Activated effector memory CD4-positive, alpha-beta T cell treated with Interleukin-2 at 50 U/mL for 16 hours (primary cell): Measurements from ENCODE around the gene GINS1.

ENCODE experiments used
- DNase-seq: peaks from one replicate; pipeline ENCODE4 v3.0.0-alpha.2; 2020

GINS1 gene

GRCh38 chr20:25407311-25408169, at the start of gene GINS1:
Gene GINS1, plus strand, starts transcription at chr20:25407673. Its CDS starts 148 bp downstream, at chr20:25407821.
- peak; percentile 64 for DNase-seq

GRCh38 chr20:25360631-25361286, 46.7 kb upstream of the GINS1 start:
- no peak for DNase-seq

GRCh38 chr20:25361287-25361683, 46.2 kb upstream of the GINS1 start:
- no peak for DNase-seq

GRCh38 chr20:25364180-25364788, 43.2 kb upstream of the GINS1 start:
- DNase-seq = no peak

GRCh38 chr20:25364879-25365699, 42.4 kb upstream of the GINS1 start:
- DNase-seq = no peak

- no peak for DNase-seq
Measured at GRCh38 chr20:25368526-25368925, 38.9 kb upstream of the GINS1 start.

- no peak for DNase-seq
Measured at GRCh38 chr20:25368976-25369375, 38.5 kb upstream of the GINS1 start.

GRCh38 chr20:25369529-25369928, 37.9 kb upstream of the GINS1 start:
- DNase-seq = no peak

- no peak for DNase-seq
Measured at GRCh38 chr20:25369971-25370370, 37.5 kb upstream of the GINS1 start.

GRCh38 chr20:25372584-25373336, 34.7 kb upstream of the GINS1 start:
- no peak for DNase-seq

- no peak for DNase-seq
Measured at GRCh38 chr20:25374842-25375241, 32.6 kb upstream of the GINS1 start.

- DNase-seq = no peak
Measured at GRCh38 chr20:25376236-25376635, 31.2 kb upstream of the GINS1 start.

- DNase-seq = no peak
Measured at GRCh38 chr20:25376886-25377285, 30.6 kb upstream of the GINS1 start.

- DNase-seq = no peak
Measured at GRCh38 chr20:25378189-25378883, 29.1 kb upstream of the GINS1 start.

- no peak for DNase-seq
Measured at GRCh38 chr20:25378884-25379733, 28.4 kb upstream of the GINS1 start.

GRCh38 chr20:25380945-25381614, 26.4 kb upstream of the GINS1 start:
- no peak for DNase-seq

GRCh38 chr20:25382704-25383370, 24.6 kb upstream of the GINS1 start:
- no peak for DNase-seq

GRCh38 chr20:25389401-25389857, 18.0 kb upstream of the GINS1 start:
- DNase-seq = no peak

GRCh38 chr20:25389858-25390537, 17.5 kb upstream of the GINS1 start:
- DNase-seq = peak; percentile 7
